Measurements from ENCODE around the gene PTPRN2. TPM values are rescaled to one million over a fixed set of nuclear protein-coding genes. Genes with fewer than 3 reads are reported as not detected.

PTPRN2 gene
- total and polyA plus RNA-seq, 2 donors (not counting 3 experiments of a cell fraction or from before 2014, with no cell fraction given): 0.62 to 0.88 TPM

DNA sequence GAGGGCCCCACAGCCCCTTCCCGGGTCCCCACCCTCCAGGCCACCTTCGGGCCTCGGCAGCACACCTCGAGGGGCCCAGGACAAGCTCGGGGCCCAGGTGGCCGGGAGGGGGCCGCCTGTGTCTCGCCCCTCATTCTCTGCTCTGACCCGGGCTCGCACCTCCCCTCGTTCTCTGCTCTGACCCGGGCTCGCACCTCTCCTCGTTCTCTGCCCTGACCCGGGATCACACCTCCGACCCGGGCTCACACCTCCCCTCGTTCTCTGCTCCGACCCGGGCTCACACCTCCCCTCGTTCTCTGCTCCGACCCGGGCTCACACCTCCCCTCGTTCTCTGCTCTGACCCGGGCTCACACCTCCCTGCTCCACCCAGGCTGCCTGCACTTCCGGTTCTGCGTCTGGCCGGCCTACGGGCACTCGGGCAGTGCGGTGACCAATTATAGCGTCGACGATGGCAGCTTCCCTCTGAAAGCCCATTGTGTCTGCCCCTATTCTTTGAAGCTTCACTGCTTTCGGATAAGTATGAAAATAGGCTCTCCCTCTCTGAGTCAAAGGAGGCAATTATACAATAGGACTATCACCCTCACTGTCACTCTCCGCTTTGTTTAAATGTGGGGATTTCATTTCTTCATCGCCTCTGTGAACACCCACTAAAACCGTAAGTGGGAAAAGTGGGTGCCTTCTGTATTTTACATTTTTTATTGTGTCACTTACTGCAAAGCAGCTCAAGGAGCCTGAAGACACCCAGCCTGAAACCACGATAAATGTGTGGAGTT lies 793.5 kb downstream of the PTPRN2 start:
- dilution Hi-C loops (cut with MboI; ENCODE audit: extremely low pct_ligation_motif_present, low sequenced_read_pairs) (no loop called here), intact Hi-C loops (cut with micrococcal nuclease) (no loop called here)
- Histone ChIP-seq H3K9ac (replicated peaks; ENCODE audit: extremely low read depth, insufficient read depth, low read length) (no peak overlapping the region), H3K27me3 (ENCODE audit: control insufficient read depth in 2 of 2, insufficient read depth in 2 of 2, low read length in 2 of 2) (no peaks in the 10 kb centered on the region), H3K79me2 (ENCODE audit: control insufficient read depth, insufficient read depth, low read length) (no peaks in the 10 kb centered on the region), H3K4me1 (ENCODE audit: control insufficient read depth, extremely low read depth, insufficient read depth, low read length) (no peaks in the 10 kb centered on the region), H3K4me3 (replicated peaks in 1 of 3; ENCODE audit: insufficient read depth in 1 of 3, low read depth in 1 of 3, low read length in 3 of 3) (no peak overlapping the region), H3K9me1 (replicated peaks; ENCODE audit: control insufficient read depth, extremely low read depth, insufficient read depth, low read length) (no peaks in the 10 kb centered on the region), H3K4me2 (ENCODE audit: insufficient read depth, low read length) (no peak overlapping the region), H3K36me3 (ENCODE audit: control insufficient read depth in 2 of 2, extremely low read depth in 1 of 2, insufficient read depth in 2 of 2, low read length in 2 of 2) (no peaks in the 10 kb centered on the region), H4K20me1 (replicated peaks; ENCODE audit: control insufficient read depth, extremely low read depth, insufficient read depth, low read length) (no peaks in the 10 kb centered on the region), H2AFZ (ENCODE audit: low read depth, low read length) (no peak overlapping the region), H3K9me3 (replicated peaks; ENCODE audit: control insufficient read depth, insufficient read depth, low read length) (peaks cover 2% of the 10 kb centered on the region), H3K27ac (ENCODE audit: insufficient read depth, low read depth, low read length) (no peak overlapping the region)
- TF ChIP-seq MYC (IDR thresholded peaks at IDR 0.05; ENCODE audit: low read depth, low read length) (no peak), POLR2AphosphoS5 (IDR thresholded peaks at IDR 0.05; ENCODE audit: insufficient read depth, low read depth, low read length) (no peak), JUN (IDR thresholded peaks at IDR 0.05; ENCODE audit: borderline replicate concordance, insufficient read depth, insufficient read length, low read depth) (no peak), GATA2 (IDR thresholded peaks at IDR 0.05; ENCODE audit: insufficient read depth, insufficient read length, low read depth, low read length) (no peak), FOS (IDR thresholded peaks at IDR 0.05; ENCODE audit: borderline replicate concordance, insufficient read depth, low read length) (no peak)
- TF ChIP-seq, protein P1, sequence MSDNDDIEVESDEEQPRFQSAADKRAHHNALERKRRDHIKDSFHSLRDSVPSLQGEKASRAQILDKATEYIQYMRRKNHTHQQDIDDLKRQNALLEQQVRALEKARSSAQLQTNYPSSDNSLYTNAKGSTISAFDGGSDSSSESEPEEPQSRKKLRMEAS (IDR thresholded peaks at IDR 0.05; ENCODE audit: insufficient read depth, insufficient read length): no peak
- ChIA-PET POLR2A (no interaction called here), CTCF (no interaction called here)
- no TSS peak for BruUV-seq (replicated peaks)
- FAIRE-seq (no peak), DNase-seq (ENCODE audit: low read depth, low spot score) (no peak)

DNA sequence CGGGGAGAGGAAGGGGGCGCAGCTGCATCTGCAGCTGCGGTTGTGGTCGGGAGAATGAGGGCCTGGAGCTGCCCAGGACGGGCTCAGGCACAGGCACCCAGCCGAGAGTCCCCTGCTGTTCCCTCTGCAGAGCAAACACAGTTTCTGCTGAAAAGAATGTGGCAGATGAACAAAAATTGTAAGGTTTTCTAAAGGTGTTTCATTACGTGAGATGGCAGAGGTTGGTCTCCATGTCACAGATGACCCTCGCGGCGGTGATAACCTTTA lies 794.6 kb downstream of the PTPRN2 start:
- CTCF ChIA-PET: no interaction called here
- Histone ChIP-seq H3K27me3 (ENCODE audit: control insufficient read depth in 2 of 2, insufficient read depth in 2 of 2, low read length in 2 of 2) (no peaks in the 10 kb centered on the region), H3K4me2 (ENCODE audit: insufficient read depth, low read length) (no peak overlapping the region), H3K9me1 (replicated peaks; ENCODE audit: control insufficient read depth, extremely low read depth, insufficient read depth, low read length) (no peaks in the 10 kb centered on the region), H3K9ac (replicated peaks; ENCODE audit: extremely low read depth, insufficient read depth, low read length) (no peak overlapping the region), H3K36me3 (ENCODE audit: control insufficient read depth in 2 of 2, extremely low read depth in 1 of 2, insufficient read depth in 2 of 2, low read length in 2 of 2) (no peaks in the 10 kb centered on the region), H3K4me1 (ENCODE audit: control insufficient read depth, extremely low read depth, insufficient read depth, low read length) (no peaks in the 10 kb centered on the region), H3K4me3 (replicated peaks in 1 of 3; ENCODE audit: insufficient read depth in 1 of 3, low read depth in 1 of 3, low read length in 3 of 3) (no peak overlapping the region), H3K9me3 (replicated peaks; ENCODE audit: control insufficient read depth, insufficient read depth, low read length) (no peaks in the 10 kb centered on the region), H4K20me1 (replicated peaks; ENCODE audit: control insufficient read depth, extremely low read depth, insufficient read depth, low read length) (no peaks in the 10 kb centered on the region), H3K27ac (ENCODE audit: insufficient read depth, low read depth, low read length) (no peak overlapping the region), H2AFZ (ENCODE audit: low read depth, low read length) (no peak overlapping the region), H3K79me2 (ENCODE audit: control insufficient read depth, insufficient read depth, low read length) (no peaks in the 10 kb centered on the region)
- POLR2A ChIA-PET: no interaction called here
- intact Hi-C loops (cut with micrococcal nuclease) (no loop called here), dilution Hi-C loops (cut with MboI; ENCODE audit: extremely low pct_ligation_motif_present, low sequenced_read_pairs) (no loop called here)
- BruUV-seq (replicated peaks): no TSS peak
- no peak for DNase-seq (ENCODE audit: low read depth, low spot score)
- no peak for TF ChIP-seq POLR2A (IDR thresholded peaks at IDR 0.05; ENCODE audit: low read depth, low read length)
- no peak for TF ChIP-seq CTCF (IDR thresholded peaks at IDR 0.05; ENCODE audit: extremely low read depth in 1 of 2, insufficient read depth in 1 of 2, low read depth in 1 of 2, low read length in 2 of 2)
- TF ChIP-seq MYC (IDR thresholded peaks at IDR 0.05; ENCODE audit: low read depth, low read length): no peak
- TF ChIP-seq, protein P1 (IDR thresholded peaks at IDR 0.05; ENCODE audit: insufficient read depth, insufficient read length): no peak
- no peak for TF ChIP-seq EZH2 (IDR thresholded peaks at IDR 0.05; ENCODE audit: borderline replicate concordance, low read depth, low read length, severe bottlenecking)
- TF ChIP-seq POLR2AphosphoS5 (IDR thresholded peaks at IDR 0.05; ENCODE audit: insufficient read depth, low read depth, low read length): no peak
- no peak for TF ChIP-seq JUN (IDR thresholded peaks at IDR 0.05; ENCODE audit: borderline replicate concordance, insufficient read depth, insufficient read length, low read depth)
- TF ChIP-seq FOS (IDR thresholded peaks at IDR 0.05; ENCODE audit: borderline replicate concordance, insufficient read depth, low read length): no peak
- no peak for TF ChIP-seq GATA2 (IDR thresholded peaks at IDR 0.05; ENCODE audit: insufficient read depth, insufficient read length, low read depth, low read length)
- FAIRE-seq: no peak

Measured in endothelial cell of umbilical vein (primary cell).